ENCODE data around the gene FOXRED1.
A peak's percentile ranks its signal among the peaks of the same experiment; 100 is the strongest.
"Not testable (repeated sequence)": the region's sequence is repeated elsewhere in the genome, so short reads cannot be mapped to it uniquely, and the experiment has no call there.

Gene FOXRED1

DNA sequence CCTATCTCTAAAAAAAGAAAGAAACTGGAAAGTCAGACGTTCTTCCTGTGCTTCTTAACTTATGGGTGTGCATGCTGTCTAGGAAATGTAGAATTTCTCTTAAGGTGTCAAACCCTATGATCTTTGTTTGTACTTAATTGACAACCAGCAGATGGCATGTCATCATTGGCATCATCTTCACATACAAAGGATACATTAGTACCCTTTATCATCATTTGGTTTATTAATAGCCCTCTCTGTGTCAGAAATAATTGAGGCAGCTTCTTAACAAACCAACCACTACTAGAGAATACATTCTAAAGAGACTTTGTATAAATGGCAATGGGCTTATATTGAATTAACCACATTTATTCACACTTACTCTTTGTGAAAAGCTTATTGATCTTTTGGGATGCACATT lies 14.1 kb upstream of the FOXRED1 start:
- Histone ChIP-seq H3K4me3 (ENCODE audit: low read depth, low read length) (no peak overlapping the region), H3K9ac (ENCODE audit: low read depth, low read length) (no peak overlapping the region), H3K9me3 (ENCODE audit: control insufficient read depth, insufficient read depth, low read length) (no peaks in the 10 kb centered on the region), H3K36me3 (ENCODE audit: control insufficient read depth, insufficient read depth, low read length) (peaks cover 16% of the 10 kb centered on the region), H3K27me3 (ENCODE audit: control insufficient read depth, insufficient read depth, low read length) (no peaks in the 10 kb centered on the region), H3K4me1 (ENCODE audit: control insufficient read depth, insufficient read depth, low read length) (no peaks in the 10 kb centered on the region)

DNA sequence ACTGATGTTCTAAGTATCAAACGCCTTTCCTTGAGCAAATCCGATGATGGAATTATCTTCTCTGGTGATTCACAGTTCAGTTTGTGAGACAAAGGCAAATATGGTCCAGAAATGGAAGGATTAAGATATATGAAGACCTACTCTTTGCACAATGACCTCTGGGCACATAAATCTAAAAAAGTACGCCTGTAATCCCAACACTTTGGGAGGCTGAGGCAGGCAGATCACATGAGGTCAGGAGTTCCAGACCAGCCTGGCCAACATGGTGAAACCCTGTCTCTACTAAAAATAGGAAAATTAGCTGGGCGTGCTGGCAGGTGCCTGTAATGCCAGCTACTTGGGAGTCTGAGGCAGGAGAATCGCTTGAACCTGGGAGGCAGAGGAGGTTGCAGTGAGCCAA lies 13.4 kb upstream of the FOXRED1 start:
- peaks cover 16% of the 10 kb centered on the region for H3K36me3 ChIP-seq (ENCODE audit: control insufficient read depth, insufficient read depth, low read length)
- H3K9ac ChIP-seq (ENCODE audit: low read depth, low read length); H3K4me1 ChIP-seq (ENCODE audit: control insufficient read depth, insufficient read depth, low read length): not testable (repeated sequence)

DNA sequence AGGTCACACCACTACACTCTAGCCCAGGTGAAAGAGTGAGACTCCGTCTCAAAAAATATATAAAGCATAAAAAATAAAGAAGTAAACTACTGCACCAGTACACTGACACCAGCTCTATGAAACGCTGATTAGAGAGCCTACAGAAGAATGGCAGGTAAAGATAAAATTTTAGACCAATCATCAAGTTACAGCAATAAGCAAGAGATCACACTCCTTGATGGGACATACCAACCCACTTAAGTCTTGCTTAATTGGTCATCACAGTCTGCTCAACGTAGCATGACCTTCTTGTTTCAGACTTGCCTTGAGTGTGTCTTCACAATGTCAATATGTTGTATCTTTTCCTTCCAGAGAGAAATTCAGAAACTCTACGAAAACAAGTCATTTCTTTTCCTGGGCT lies 12.7 kb upstream of the FOXRED1 start:
- H3K9ac ChIP-seq (ENCODE audit: low read depth, low read length): no peak overlapping the region
- H3K27me3 ChIP-seq (ENCODE audit: control insufficient read depth, insufficient read depth, low read length): no peaks in the 10 kb centered on the region
- peaks cover 20% of the 10 kb centered on the region for H3K36me3 ChIP-seq (ENCODE audit: control insufficient read depth, insufficient read depth, low read length)
- H3K4me1 ChIP-seq (ENCODE audit: control insufficient read depth, insufficient read depth, low read length): no peaks in the 10 kb centered on the region
- no peak overlapping the region for H3K4me3 ChIP-seq (ENCODE audit: low read depth, low read length)
- H3K9me3 ChIP-seq (ENCODE audit: control insufficient read depth, insufficient read depth, low read length): no peaks in the 10 kb centered on the region

More for the DNA sequence above, 13.4 kb upstream of the FOXRED1 start:
- not testable (repeated sequence) for H3K4me3 ChIP-seq (ENCODE audit: low read depth, low read length); H3K9me3 ChIP-seq (ENCODE audit: control insufficient read depth, insufficient read depth, low read length); H3K27me3 ChIP-seq (ENCODE audit: control insufficient read depth, insufficient read depth, low read length)

DNA sequence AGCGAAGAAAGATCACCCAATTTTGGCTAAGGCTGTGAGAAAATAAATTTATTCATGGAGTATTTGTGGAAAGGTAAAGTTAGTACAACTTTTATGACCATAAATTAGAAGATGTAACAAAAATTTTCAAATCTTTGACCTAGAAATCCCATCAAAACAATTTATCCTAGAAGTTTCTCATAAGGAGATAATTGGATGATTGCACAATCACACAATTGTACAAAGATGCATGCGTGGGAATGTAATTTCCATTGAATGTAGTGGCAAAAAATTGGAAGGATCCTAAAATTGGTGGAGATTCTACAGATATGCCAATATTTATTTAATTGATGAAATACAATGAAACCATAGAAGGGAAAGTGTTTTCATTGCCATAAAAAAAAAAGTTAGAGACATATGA lies 11.8 kb upstream of the FOXRED1 start:
- Histone ChIP-seq H3K27me3 (ENCODE audit: control insufficient read depth, insufficient read depth, low read length) (no peaks in the 10 kb centered on the region), H3K4me3 (ENCODE audit: low read depth, low read length) (no peak overlapping the region), H3K4me1 (ENCODE audit: control insufficient read depth, insufficient read depth, low read length) (no peaks in the 10 kb centered on the region), H3K9me3 (ENCODE audit: control insufficient read depth, insufficient read depth, low read length) (no peaks in the 10 kb centered on the region), H3K36me3 (ENCODE audit: control insufficient read depth, insufficient read depth, low read length) (peaks cover 22% of the 10 kb centered on the region), H3K9ac (ENCODE audit: low read depth, low read length) (no peak overlapping the region)

DNA sequence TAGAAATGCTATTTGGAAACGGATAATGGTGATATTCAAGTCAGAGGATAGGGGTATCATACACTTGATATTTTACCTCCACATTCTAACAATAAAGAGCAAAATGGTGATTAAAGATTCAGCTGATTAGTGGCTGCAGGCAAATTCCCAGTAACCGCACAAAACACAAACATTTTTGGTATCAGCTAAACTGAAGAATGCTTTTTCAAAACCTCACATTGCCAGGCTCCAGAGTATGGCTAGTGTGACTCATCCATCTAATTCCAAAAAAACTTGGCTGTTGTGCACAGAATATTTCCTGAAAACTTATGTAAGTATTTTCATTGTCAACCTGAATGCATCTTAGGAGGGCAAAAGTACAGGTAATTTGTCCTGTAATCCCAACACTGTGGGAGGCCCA lies 11.2 kb upstream of the FOXRED1 start:
- H3K9ac ChIP-seq (ENCODE audit: low read depth, low read length): no peak overlapping the region
- H3K9me3 ChIP-seq (ENCODE audit: control insufficient read depth, insufficient read depth, low read length): no peaks in the 10 kb centered on the region
- H3K27me3 ChIP-seq (ENCODE audit: control insufficient read depth, insufficient read depth, low read length): no peaks in the 10 kb centered on the region
- H3K4me3 ChIP-seq (ENCODE audit: low read depth, low read length): no peak overlapping the region
- H3K4me1 ChIP-seq (ENCODE audit: control insufficient read depth, insufficient read depth, low read length): no peaks in the 10 kb centered on the region
- H3K36me3 ChIP-seq (ENCODE audit: control insufficient read depth, insufficient read depth, low read length): peaks cover 26% of the 10 kb centered on the region

DNA sequence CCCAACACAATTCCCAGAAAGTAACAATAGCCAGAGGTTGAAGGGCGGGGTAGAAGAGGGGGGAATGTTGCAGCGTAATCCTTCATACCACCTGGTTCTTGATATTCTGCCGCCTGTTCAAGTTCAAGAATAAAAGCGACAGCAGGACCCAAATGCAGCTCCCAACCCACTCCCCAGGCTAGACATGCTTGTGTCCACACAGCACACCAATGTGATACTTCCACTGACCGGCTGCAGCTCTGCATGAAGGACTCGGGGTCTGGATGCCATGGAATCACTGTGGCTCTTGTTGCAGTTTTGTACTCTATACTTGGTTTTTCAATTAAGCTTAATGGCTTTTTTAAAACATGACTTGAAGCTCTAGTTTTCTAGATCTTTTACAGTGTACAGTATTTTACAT lies 6.7 kb upstream of the FOXRED1 start:
- no peaks in the 10 kb centered on the region for H3K27me3 ChIP-seq (ENCODE audit: control insufficient read depth, insufficient read depth, low read length)
- no peaks in the 10 kb centered on the region for H3K9me3 ChIP-seq (ENCODE audit: control insufficient read depth, insufficient read depth, low read length)
- H3K4me1 ChIP-seq (ENCODE audit: control insufficient read depth, insufficient read depth, low read length): no peaks in the 10 kb centered on the region
- no peak overlapping the region for H3K4me3 ChIP-seq (ENCODE audit: low read depth, low read length)
- no peak overlapping the region for H3K9ac ChIP-seq (ENCODE audit: low read depth, low read length)
- peaks cover 55% of the 10 kb centered on the region for H3K36me3 ChIP-seq (ENCODE audit: control insufficient read depth, insufficient read depth, low read length)

DNA sequence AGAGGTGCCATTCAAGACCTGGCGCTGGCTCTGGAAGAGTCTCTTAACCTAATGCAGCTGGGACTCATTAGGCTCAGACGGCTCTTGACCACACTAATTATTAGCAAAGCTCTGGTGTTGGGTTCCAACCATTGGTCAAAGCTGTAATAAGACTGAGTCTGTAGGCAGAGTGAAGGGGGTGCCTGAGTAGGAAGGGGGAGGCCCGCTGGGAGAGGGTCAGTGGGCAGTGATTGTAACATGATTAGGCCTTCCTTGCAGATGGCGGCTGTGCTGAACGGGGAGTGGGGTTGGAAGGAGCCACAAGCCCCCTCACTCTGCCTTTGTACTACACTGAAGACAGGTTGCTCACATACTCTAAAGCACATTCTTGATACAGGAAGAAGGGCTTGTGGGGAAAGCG lies 5.5 kb upstream of the FOXRED1 start:
- Histone ChIP-seq H3K9me3 (ENCODE audit: control insufficient read depth, insufficient read depth, low read length) (no peaks in the 10 kb centered on the region), H3K4me1 (ENCODE audit: control insufficient read depth, insufficient read depth, low read length) (peaks cover 4% of the 10 kb centered on the region), H3K9ac (ENCODE audit: low read depth, low read length) (no peak overlapping the region), H3K4me3 (ENCODE audit: low read depth, low read length) (no peak overlapping the region), H3K27me3 (ENCODE audit: control insufficient read depth, insufficient read depth, low read length) (no peaks in the 10 kb centered on the region), H3K36me3 (ENCODE audit: control insufficient read depth, insufficient read depth, low read length) (peaks cover 52% of the 10 kb centered on the region)

DNA sequence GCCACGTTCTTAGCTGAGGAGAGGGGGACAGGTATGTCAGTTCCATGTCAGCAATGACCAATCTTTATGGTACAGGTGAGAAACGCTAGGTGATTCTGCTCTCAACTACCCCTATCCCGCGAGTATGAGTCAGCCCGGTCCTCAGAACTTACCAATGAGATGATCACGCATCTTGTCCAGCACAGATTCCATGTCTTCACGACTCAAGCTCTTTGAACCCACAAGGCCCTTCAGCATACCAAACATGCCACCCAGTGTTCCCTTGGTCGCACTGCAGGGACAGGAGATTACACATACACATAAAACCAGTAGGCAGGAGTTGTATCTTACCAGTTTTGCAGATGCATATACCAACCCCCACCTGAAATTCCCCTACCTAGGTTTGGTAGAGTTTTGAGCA lies 3.1 kb upstream of the FOXRED1 start:
- Histone ChIP-seq H3K4me3 (ENCODE audit: low read depth, low read length) (no peak overlapping the region), H3K9ac (ENCODE audit: low read depth, low read length) (no peak overlapping the region), H3K9me3 (ENCODE audit: control insufficient read depth, insufficient read depth, low read length) (no peaks in the 10 kb centered on the region), H3K36me3 (ENCODE audit: control insufficient read depth, insufficient read depth, low read length) (peaks cover 51% of the 10 kb centered on the region), H3K4me1 (ENCODE audit: control insufficient read depth, insufficient read depth, low read length) (peaks cover 6% of the 10 kb centered on the region), H3K27me3 (ENCODE audit: control insufficient read depth, insufficient read depth, low read length) (no peaks in the 10 kb centered on the region)

DNA sequence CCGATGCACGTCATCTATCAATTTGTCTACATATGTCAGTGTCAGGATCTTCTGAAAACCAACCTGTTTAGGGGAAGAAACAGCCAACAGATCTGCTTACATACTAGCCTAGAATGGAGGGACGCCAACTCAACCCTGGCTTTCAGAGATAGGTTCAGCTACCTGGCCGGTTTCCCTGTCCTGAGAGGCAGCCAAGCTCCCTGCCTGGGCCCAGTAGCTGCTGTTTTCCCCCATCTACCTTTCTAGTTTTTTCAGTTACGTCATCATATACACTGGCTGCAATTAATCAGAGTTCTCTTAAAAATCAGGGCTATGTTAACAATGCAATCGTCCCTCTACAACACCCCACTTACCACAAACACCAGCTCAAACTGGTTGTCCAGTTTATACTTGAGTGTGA lies 1.3 kb upstream of the FOXRED1 start:
- H3K4me3 ChIP-seq (ENCODE audit: low read depth, low read length): peak overlapping the region; percentile 95
- no peaks in the 10 kb centered on the region for H3K27me3 ChIP-seq (ENCODE audit: control insufficient read depth, insufficient read depth, low read length)
- H3K9me3 ChIP-seq (ENCODE audit: control insufficient read depth, insufficient read depth, low read length): no peaks in the 10 kb centered on the region
- H3K36me3 ChIP-seq (ENCODE audit: control insufficient read depth, insufficient read depth, low read length): peaks cover 41% of the 10 kb centered on the region
- peaks cover 6% of the 10 kb centered on the region for H3K4me1 ChIP-seq (ENCODE audit: control insufficient read depth, insufficient read depth, low read length)
- peak overlapping the region; percentile 99 for H3K9ac ChIP-seq (ENCODE audit: low read depth, low read length)

DNA sequence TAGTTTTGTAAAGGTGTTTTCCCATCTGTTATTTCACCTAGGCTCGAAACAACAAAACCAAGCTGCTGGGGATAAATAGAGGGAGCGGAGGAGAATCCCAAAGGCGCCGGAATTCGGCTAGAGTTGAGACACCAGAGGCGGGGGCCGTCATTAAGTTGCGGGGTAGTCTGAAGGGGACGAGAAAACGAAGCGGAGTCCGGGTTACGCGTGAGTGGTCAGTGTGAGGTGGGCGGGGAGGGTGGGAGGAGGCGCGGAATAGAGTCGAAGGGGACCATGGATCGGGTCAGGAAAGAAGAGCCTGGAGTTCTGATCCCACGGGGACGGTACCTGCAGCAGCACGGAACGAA lies 620 bp upstream of the FOXRED1 start:
- peaks cover 6% of the 10 kb centered on the region for H3K4me1 ChIP-seq (ENCODE audit: control insufficient read depth, insufficient read depth, low read length)
- peak overlapping the region; percentile 95 for H3K4me3 ChIP-seq (ENCODE audit: low read depth, low read length)
- H3K36me3 ChIP-seq (ENCODE audit: control insufficient read depth, insufficient read depth, low read length): peaks cover 41% of the 10 kb centered on the region
- H3K27me3 ChIP-seq (ENCODE audit: control insufficient read depth, insufficient read depth, low read length): no peaks in the 10 kb centered on the region
- no peaks in the 10 kb centered on the region for H3K9me3 ChIP-seq (ENCODE audit: control insufficient read depth, insufficient read depth, low read length)
- H3K9ac ChIP-seq (ENCODE audit: low read depth, low read length): peak overlapping the region; percentile 99

DNA sequence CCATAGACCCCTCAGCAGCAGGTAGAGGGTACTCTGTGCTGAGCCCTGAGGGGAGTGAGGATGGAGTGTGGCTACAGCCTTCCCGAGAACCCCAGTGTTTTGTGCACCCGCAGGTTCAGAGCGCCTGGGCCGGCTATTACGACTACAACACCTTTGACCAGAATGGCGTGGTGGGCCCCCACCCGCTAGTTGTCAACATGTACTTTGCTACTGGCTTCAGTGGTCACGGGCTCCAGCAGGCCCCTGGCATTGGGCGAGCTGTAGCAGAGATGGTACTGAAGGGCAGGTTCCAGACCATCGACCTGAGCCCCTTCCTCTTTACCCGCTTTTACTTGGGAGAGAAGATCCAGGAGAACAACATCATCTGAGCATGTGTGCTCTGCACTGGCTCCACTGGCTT lies 8.4 kb downstream of the FOXRED1 start:
- Histone ChIP-seq H3K4me1 (ENCODE audit: control insufficient read depth, insufficient read depth, low read length) (peaks cover 3% of the 10 kb centered on the region), H3K36me3 (ENCODE audit: control insufficient read depth, insufficient read depth, low read length) (peaks cover 35% of the 10 kb centered on the region), H3K9me3 (ENCODE audit: control insufficient read depth, insufficient read depth, low read length) (no peaks in the 10 kb centered on the region), H3K9ac (ENCODE audit: low read depth, low read length) (no peak overlapping the region), H3K4me3 (ENCODE audit: low read depth, low read length) (no peak overlapping the region), H3K27me3 (ENCODE audit: control insufficient read depth, insufficient read depth, low read length) (peaks cover 12% of the 10 kb centered on the region)

DNA sequence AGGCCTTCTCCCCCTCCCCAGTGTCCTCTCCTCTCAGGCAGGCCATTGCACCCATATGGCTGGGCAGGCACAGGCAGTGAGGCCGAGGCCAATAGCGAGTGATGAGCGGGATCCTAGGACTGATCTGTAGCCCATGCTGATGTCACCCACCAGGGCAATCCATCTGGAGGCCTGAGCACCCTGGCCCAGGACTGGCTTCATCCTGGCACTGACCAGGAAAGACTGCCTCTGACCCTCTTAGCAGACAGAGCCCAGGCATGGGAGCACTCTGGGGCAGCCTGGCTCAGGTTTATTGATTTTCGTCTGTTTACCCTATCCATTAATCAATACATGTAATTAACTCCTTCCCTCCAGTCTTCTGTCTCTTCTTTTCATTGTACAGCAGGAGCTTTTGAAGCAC lies 8.8 kb downstream of the FOXRED1 start:
- H3K27me3 ChIP-seq (ENCODE audit: control insufficient read depth, insufficient read depth, low read length): peaks cover 12% of the 10 kb centered on the region
- H3K4me3 ChIP-seq (ENCODE audit: low read depth, low read length): no peak overlapping the region
- no peak overlapping the region for H3K9ac ChIP-seq (ENCODE audit: low read depth, low read length)
- H3K4me1 ChIP-seq (ENCODE audit: control insufficient read depth, insufficient read depth, low read length): peaks cover 3% of the 10 kb centered on the region
- no peaks in the 10 kb centered on the region for H3K9me3 ChIP-seq (ENCODE audit: control insufficient read depth, insufficient read depth, low read length)
- H3K36me3 ChIP-seq (ENCODE audit: control insufficient read depth, insufficient read depth, low read length): peaks cover 34% of the 10 kb centered on the region

DNA sequence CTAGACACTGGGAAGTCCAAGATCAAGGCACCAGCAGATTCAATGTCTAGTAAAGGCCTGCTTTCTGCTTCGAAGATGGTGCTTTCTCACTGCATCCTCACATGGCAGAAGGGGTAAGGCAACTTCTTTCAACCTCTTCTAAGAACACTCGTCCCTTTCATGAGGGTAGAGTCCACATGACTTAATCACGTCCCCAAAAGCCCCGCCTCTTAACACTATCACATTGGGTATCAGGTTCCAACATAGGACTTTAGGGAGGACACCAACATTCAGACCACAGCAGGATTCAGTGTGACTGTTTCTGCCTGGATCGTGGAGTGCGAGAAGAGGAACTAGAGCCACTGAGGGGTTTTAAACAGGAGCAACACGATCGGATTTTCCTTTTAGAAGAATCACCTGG lies 10.2 kb downstream of the FOXRED1 start:
- Histone ChIP-seq H3K9ac (ENCODE audit: low read depth, low read length) (no peak overlapping the region), H3K4me3 (ENCODE audit: low read depth, low read length) (no peak overlapping the region), H3K36me3 (ENCODE audit: control insufficient read depth, insufficient read depth, low read length) (peaks cover 25% of the 10 kb centered on the region), H3K27me3 (ENCODE audit: control insufficient read depth, insufficient read depth, low read length) (peaks cover 20% of the 10 kb centered on the region), H3K9me3 (ENCODE audit: control insufficient read depth, insufficient read depth, low read length) (no peaks in the 10 kb centered on the region), H3K4me1 (ENCODE audit: control insufficient read depth, insufficient read depth, low read length) (peaks cover 5% of the 10 kb centered on the region)
